Thyroid gland (tissue), 4 donors: ENCODE results near the gene MIS18A. TPM values are rescaled to one million over a fixed set of nuclear protein-coding genes. Genes with fewer than 3 reads are reported as not detected.
"Not testable (repeated sequence)": the region's sequence is repeated elsewhere in the genome, so short reads cannot be mapped to it uniquely, and the experiment has no call there.

Source experiments
- DNase-seq, 2 donors: peaks; one replicate each; pipeline ENCODE4 v3.0.0-alpha.2; 2019
- H3K27ac ChIP-seq, 3 donors: fragments of 200-600 bp; sonication (generic); 1 replicate in 2 of 3; 2 replicates in 1 of 3; pipeline ENCODE4 v1.5.1; 2016 to 2019; ENCODE audit warnings: mild to moderate bottlenecking in 1 of 3, moderate library complexity in 1 of 3
- H3K27me3 ChIP-seq: fragments of 200-600 bp; sonication (generic); one replicate; pipeline ENCODE4 v1.5.1; 2019
- H3K36me3 ChIP-seq, 2 donors: fragments of 200-600 bp; sonication (generic); one replicate each; pipeline ENCODE4 v1.5.1; 2016 to 2019
- H3K4me1 ChIP-seq, 2 donors: fragments of 200-600 bp; sonication (generic); one replicate each; pipeline ENCODE4 v1.5.1; 2017 to 2019
- H3K4me3 ChIP-seq, 3 donors: fragments of 200-600 bp; sonication (generic); replicated peaks in 1 of 3; 1 replicate in 2 of 3; 2 replicates in 1 of 3; pipeline ENCODE4 v1.5.1; 2016; ENCODE audit warnings: mild to moderate bottlenecking in 1 of 3
- H3K9me3 ChIP-seq: fragments of 200-600 bp; sonication (generic); one replicate; pipeline ENCODE4 v1.5.1; 2017
- POLR2A ChIP-seq, 2 donors: fragments of 450-650 bp; IDR thresholded peaks; one replicate each; pipeline ENCODE4 v1.6.1; 2017; ENCODE audit warnings: antibody characterized with exemption in 2 of 2, mild to moderate bottlenecking in 2 of 2, moderate library complexity in 1 of 2
- WGBS, 2 donors: methylation state at CpG; one replicate each; pipeline ENCODE4 v1.1.5; 2017; 5-methylcytosine and 5-hydroxymethylcytosine counted together
- intact Hi-C: fragments of 100-400 bp; cut with DNase I; formaldehyde crosslinking; loops from one replicate; pipeline ENCODE4 v1.15.1; 2023
- total RNA-seq, 4 donors: library from RNA; depleted of rRNA; stranded (reverse); fragments of >200 nt; gene quantifications; one replicate each; pipeline ENCODE4 v1.2.3, GENCODE V29; 2016
- TF ChIP-seq, protein P1 (sequence below), 6 experiments: fragments of 200-600 bp in 3 of 6; fragments of 450-650 bp in 3 of 6; sonication (generic) in 3 of 6; IDR thresholded peaks; one replicate each; pipeline ENCODE4 v1.5.1; 2016 to 2019; ENCODE audit warnings: antibody characterized with exemption in 6 of 6, mild to moderate bottlenecking in 2 of 6, inconsistent platforms in 1 of 6, moderate library complexity in 1 of 6

MIS18A gene
- total RNA-seq, 4 donors from 2014 or later = 4.8 to 7.1 (median 7.0) TPM

DNA sequence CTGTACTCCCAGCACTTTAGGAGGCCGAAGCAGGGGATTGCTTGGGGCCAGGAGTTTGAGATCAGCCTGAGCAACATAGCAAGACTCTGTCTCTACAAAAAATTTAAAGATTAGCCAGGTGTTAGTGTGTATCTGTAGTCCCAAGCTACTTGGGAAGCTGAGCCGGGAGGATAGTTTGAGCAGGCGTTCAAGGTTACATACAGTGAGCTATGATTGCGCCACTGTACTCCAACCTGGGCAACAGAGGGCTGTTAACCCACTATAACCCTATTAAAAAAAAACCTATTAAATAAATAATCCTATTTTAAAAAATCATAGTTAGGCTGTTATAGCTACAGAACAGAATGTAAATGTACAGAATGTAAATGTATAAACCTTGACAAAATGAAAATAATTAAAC lies 2.2 kb downstream of the MIS18A start:
- DNase-seq = no peak
- 95 to 96% methylated on average over 4 of the region's 4 CpGs for WGBS, 2 donors
- Histone ChIP-seq H3K4me1 (peaks cover 13 to 18% of the 10 kb centered on the region in 2 donors), H3K9me3 (no peaks in the 10 kb centered on the region), H3K27ac (no peak overlapping the region), H3K4me3 (no peak overlapping the region), H3K36me3 (no peaks in the 10 kb centered on the region), H3K27me3 (no peaks in the 10 kb centered on the region)
- intact Hi-C loops = no loop called here
- no peak for TF ChIP-seq POLR2A (IDR thresholded peaks at IDR 0.05)
- TF ChIP-seq, protein P1, sequence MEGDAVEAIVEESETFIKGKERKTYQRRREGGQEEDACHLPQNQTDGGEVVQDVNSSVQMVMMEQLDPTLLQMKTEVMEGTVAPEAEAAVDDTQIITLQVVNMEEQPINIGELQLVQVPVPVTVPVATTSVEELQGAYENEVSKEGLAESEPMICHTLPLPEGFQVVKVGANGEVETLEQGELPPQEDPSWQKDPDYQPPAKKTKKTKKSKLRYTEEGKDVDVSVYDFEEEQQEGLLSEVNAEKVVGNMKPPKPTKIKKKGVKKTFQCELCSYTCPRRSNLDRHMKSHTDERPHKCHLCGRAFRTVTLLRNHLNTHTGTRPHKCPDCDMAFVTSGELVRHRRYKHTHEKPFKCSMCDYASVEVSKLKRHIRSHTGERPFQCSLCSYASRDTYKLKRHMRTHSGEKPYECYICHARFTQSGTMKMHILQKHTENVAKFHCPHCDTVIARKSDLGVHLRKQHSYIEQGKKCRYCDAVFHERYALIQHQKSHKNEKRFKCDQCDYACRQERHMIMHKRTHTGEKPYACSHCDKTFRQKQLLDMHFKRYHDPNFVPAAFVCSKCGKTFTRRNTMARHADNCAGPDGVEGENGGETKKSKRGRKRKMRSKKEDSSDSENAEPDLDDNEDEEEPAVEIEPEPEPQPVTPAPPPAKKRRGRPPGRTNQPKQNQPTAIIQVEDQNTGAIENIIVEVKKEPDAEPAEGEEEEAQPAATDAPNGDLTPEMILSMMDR (IDR thresholded peaks at IDR 0.05) = no peak

DNA sequence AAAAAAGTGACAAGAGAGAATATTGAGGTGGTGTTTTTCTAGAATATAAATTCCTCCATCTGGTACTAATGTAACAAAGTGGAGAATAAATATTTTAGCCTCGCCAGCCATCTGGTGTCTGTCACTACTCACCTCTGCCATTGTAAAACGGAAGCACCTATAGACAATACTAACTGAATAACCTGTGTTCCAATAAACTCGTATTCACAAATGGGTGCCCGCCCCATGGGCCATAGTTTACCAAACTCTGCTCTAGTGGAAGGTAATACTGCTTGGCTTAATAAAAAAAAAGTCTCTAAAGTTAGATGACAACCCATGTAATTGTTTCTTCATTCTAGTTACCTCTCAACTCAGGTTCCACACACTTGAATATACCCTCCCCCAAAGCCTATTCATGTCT lies 8.1 kb downstream of the MIS18A start:
- no peak overlapping the region for H3K27ac ChIP-seq
- H3K4me3 ChIP-seq = no peak overlapping the region
- no peaks in the 10 kb centered on the region for H3K9me3 ChIP-seq
- intact Hi-C loops = no loop called here
- no peak for DNase-seq
- WGBS, 2 donors = 89 to 94% methylated on average over 4 of the region's 4 CpGs
- H3K36me3 ChIP-seq = peaks cover 3 to 5% of the 10 kb centered on the region in 2 donors
- no peaks in the 10 kb centered on the region for H3K4me1 ChIP-seq
- TF ChIP-seq, protein P1 (IDR thresholded peaks at IDR 0.05) = no peak
- TF ChIP-seq POLR2A (IDR thresholded peaks at IDR 0.05) = no peak
- no peaks in the 10 kb centered on the region for H3K27me3 ChIP-seq

DNA sequence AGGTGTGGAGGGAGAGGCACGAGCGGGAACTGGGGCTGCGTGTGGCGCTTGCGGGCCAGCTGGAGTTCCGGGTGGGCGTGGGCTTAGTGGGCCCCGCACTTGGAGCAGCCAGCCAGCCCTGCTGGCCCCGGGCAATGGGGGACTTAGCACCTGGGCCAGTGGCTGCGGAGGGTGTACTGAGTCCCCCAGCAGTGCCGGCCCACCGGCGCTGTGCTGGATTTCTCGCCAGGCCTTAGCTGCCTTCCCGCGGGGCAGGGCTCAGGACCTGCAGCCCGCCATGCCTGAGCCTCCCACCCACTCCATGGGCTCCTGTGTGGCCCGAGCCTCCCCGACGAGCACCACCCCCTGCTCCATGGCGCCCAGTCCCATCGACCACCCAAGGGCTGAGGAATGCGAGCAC lies 13.5 kb downstream of the MIS18A start:
- intact Hi-C loops, H3K4me3 ChIP-seq, H3K4me1 ChIP-seq, H3K27ac ChIP-seq, H3K9me3 ChIP-seq, H3K27me3 ChIP-seq, H3K36me3 ChIP-seq, DNase-seq: not testable (repeated sequence)
- WGBS, 2 donors = 97% methylated on average over 7 to 22 of the region's 23 CpGs

DNA sequence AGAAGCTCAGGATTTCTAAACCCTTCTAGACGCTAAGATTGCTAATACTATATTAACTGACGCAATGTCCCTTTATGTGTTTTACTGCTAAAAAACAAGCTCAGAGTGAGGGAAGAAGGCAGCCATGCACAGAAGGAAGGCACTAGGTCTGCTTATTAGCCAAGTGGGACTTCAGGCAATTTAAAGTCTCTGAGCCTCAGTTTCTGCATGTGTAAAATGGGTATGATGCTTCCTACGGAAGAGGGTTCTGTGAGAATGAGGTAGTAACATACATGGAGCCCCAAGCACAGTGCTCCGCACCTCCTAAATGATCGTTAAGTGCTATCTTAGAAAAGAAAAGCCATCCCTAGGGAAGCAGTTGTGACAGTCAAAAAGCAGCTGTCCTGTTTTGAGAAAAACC lies 16.9 kb downstream of the MIS18A start:
- no peak overlapping the region for H3K27ac ChIP-seq
- no peak overlapping the region for H3K4me3 ChIP-seq
- intact Hi-C loops = no loop called here
- WGBS, 2 donors = 90 to 92% methylated on average over 5 of the region's 5 CpGs
- no peak for DNase-seq
- peaks cover 0 to under 1% of the 10 kb centered on the region in 2 donors for H3K36me3 ChIP-seq
- H3K9me3 ChIP-seq = no peaks in the 10 kb centered on the region
- TF ChIP-seq, protein P1 (IDR thresholded peaks at IDR 0.05) = no peak
- H3K27me3 ChIP-seq = no peaks in the 10 kb centered on the region
- H3K4me1 ChIP-seq = peaks cover 0 to 4% of the 10 kb centered on the region in 2 donors

DNA sequence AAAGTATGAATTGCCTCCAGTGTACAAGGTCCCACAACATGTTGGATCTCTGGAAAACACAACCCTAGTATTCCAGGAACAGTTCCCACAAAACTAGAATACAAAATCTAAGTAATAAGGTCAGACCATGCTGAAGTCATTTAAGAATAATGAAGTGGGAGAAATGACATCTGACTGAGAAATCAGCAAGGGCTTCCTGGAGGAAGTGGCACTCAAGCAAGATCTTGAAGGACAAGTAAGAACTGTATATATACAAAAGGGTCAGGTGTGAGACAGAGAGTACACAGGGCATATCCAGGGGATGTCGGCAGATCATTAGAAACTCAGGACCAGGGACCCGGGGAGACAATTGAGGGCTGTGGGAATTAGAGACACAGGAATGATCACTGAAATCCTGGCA lies 18.7 kb downstream of the MIS18A start:
- no peaks in the 10 kb centered on the region for H3K36me3 ChIP-seq
- DNase-seq = no peak
- H3K4me3 ChIP-seq = no peak overlapping the region
- peaks cover 8 to 14% of the 10 kb centered on the region in 2 donors for H3K4me1 ChIP-seq
- TF ChIP-seq, protein P1 (IDR thresholded peaks at IDR 0.05) = no peak
- TF ChIP-seq POLR2A (IDR thresholded peaks at IDR 0.05) = no peak
- no peaks in the 10 kb centered on the region for H3K27me3 ChIP-seq
- H3K27ac ChIP-seq = no peak overlapping the region
- 89 to 92% methylated on average over 2 of the region's 2 CpGs for WGBS, 2 donors
- H3K9me3 ChIP-seq = no peaks in the 10 kb centered on the region
- intact Hi-C loops = no loop called here

DNA sequence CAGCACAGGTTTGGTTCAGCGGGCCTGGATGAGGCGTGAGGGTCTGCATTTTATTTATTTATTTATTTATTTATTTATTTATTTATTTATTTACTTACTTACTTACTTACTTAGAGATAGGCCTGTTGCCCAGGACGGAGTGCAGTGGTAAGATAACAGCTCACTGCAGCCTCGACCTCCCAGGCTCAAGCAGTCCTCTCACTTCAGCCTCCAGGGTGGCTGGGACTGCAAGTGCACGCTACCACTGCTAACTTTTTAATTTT lies 20.1 kb downstream of the MIS18A start:
- peaks cover 8 to 14% of the 10 kb centered on the region in 2 donors for H3K4me1 ChIP-seq
- intact Hi-C loops = loop anchor here (5.0 to 10.0 kb wide), 2 partner anchors 391 to 474 kb away; no protein-coding TSS in a partner anchor
- not testable (repeated sequence) for H3K36me3 ChIP-seq, H3K9me3 ChIP-seq, H3K27me3 ChIP-seq, H3K4me3 ChIP-seq, H3K27ac ChIP-seq
- 83 to 91% methylated on average over 5 of the region's 5 CpGs for WGBS, 2 donors
- DNase-seq = peak in 1 of 2 donors; percentile 17
